ENCODE measurements around the gene KIF21A. TPM values are rescaled to one million over a fixed set of nuclear protein-coding genes. Genes with fewer than 3 reads are reported as not detected.

KIF21A gene
- total RNA-seq, 1 experiment from 2014 or later = 29.1 TPM

DNA sequence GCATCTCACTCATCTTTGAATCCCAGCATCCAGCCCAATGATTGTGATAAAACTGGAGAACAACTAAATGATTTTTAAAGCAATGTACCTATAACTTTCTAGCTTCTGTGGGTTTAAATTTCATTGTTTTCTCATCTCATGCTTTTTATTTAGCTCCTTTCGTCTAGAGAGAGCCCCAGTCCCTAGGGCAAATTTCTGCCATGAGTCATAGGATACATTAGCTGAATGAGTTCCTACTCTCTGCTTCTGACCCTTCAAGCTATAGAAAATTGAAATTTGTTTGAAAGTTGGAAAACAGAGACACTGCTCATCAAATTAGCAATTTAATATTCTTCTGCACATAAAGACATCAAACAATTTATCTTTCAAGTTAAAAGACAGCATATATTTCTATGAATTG, 113.9 kb downstream of the KIF21A start:
- TF ChIP-seq, protein P1, sequence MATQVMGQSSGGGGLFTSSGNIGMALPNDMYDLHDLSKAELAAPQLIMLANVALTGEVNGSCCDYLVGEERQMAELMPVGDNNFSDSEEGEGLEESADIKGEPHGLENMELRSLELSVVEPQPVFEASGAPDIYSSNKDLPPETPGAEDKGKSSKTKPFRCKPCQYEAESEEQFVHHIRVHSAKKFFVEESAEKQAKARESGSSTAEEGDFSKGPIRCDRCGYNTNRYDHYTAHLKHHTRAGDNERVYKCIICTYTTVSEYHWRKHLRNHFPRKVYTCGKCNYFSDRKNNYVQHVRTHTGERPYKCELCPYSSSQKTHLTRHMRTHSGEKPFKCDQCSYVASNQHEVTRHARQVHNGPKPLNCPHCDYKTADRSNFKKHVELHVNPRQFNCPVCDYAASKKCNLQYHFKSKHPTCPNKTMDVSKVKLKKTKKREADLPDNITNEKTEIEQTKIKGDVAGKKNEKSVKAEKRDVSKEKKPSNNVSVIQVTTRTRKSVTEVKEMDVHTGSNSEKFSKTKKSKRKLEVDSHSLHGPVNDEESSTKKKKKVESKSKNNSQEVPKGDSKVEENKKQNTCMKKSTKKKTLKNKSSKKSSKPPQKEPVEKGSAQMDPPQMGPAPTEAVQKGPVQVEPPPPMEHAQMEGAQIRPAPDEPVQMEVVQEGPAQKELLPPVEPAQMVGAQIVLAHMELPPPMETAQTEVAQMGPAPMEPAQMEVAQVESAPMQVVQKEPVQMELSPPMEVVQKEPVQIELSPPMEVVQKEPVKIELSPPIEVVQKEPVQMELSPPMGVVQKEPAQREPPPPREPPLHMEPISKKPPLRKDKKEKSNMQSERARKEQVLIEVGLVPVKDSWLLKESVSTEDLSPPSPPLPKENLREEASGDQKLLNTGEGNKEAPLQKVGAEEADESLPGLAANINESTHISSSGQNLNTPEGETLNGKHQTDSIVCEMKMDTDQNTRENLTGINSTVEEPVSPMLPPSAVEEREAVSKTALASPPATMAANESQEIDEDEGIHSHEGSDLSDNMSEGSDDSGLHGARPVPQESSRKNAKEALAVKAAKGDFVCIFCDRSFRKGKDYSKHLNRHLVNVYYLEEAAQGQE (IDR thresholded peaks at IDR 0.05; ENCODE audit: low read depth) = no peak
- TF ChIP-seq POLR2AphosphoS5 (IDR thresholded peaks at IDR 0.05; ENCODE audit: low read depth, low read length) (no peak), SIN3A (IDR thresholded peaks at IDR 0.05; ENCODE audit: low read depth) (no peak), CEBPB (IDR thresholded peaks at IDR 0.05; ENCODE audit: low read depth) (no peak), EZH2phosphoT487 (IDR thresholded peaks at IDR 0.05; ENCODE audit: borderline replicate concordance) (no peak), POLR2A (IDR thresholded peaks at IDR 0.05; ENCODE audit: borderline replicate concordance, extremely low read depth, insufficient read depth, insufficient read length) (no peak), CBX3 (IDR thresholded peaks at IDR 0.05; ENCODE audit: low read depth) (no peak), EGR1 (IDR thresholded peaks at IDR 0.05; ENCODE audit: low read depth) (no peak), RAD21 (IDR thresholded peaks at IDR 0.05; ENCODE audit: low read depth) (no peak)
- TF ChIP-seq, protein P2, sequence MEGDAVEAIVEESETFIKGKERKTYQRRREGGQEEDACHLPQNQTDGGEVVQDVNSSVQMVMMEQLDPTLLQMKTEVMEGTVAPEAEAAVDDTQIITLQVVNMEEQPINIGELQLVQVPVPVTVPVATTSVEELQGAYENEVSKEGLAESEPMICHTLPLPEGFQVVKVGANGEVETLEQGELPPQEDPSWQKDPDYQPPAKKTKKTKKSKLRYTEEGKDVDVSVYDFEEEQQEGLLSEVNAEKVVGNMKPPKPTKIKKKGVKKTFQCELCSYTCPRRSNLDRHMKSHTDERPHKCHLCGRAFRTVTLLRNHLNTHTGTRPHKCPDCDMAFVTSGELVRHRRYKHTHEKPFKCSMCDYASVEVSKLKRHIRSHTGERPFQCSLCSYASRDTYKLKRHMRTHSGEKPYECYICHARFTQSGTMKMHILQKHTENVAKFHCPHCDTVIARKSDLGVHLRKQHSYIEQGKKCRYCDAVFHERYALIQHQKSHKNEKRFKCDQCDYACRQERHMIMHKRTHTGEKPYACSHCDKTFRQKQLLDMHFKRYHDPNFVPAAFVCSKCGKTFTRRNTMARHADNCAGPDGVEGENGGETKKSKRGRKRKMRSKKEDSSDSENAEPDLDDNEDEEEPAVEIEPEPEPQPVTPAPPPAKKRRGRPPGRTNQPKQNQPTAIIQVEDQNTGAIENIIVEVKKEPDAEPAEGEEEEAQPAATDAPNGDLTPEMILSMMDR (IDR thresholded peaks at IDR 0.05 in 2 of 3, conservative IDR thresholded peaks at IDR 0.05 in 1 of 3; ENCODE audit: borderline replicate concordance in 1 of 3, insufficient read depth in 1 of 3, low read depth in 2 of 3, low read length in 2 of 3) = no peak
- TF ChIP-seq, protein P3, sequence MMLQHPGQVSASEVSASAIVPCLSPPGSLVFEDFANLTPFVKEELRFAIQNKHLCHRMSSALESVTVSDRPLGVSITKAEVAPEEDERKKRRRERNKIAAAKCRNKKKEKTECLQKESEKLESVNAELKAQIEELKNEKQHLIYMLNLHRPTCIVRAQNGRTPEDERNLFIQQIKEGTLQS (IDR thresholded peaks at IDR 0.05) = no peak
- TF ChIP-seq, protein P4, sequence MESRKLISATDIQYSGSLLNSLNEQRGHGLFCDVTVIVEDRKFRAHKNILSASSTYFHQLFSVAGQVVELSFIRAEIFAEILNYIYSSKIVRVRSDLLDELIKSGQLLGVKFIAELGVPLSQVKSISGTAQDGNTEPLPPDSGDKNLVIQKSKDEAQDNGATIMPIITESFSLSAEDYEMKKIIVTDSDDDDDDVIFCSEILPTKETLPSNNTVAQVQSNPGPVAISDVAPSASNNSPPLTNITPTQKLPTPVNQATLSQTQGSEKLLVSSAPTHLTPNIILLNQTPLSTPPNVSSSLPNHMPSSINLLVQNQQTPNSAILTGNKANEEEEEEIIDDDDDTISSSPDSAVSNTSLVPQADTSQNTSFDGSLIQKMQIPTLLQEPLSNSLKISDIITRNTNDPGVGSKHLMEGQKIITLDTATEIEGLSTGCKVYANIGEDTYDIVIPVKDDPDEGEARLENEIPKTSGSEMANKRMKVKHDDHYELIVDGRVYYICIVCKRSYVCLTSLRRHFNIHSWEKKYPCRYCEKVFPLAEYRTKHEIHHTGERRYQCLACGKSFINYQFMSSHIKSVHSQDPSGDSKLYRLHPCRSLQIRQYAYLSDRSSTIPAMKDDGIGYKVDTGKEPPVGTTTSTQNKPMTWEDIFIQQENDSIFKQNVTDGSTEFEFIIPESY (IDR thresholded peaks at IDR 0.05; ENCODE audit: extremely low read depth, insufficient replicate concordance, low read length) = no peak
- Histone ChIP-seq H3K9ac (ENCODE audit: low read length) (no peak overlapping the region), H3K4me2 (ENCODE audit: low read length) (no peak overlapping the region), H4K20me1 (ENCODE audit: insufficient read depth) (no peaks in the 10 kb centered on the region), H3K9me3 (ENCODE audit: control insufficient read depth in 1 of 2, insufficient read depth in 1 of 2, low read depth in 1 of 2, low read length in 2 of 2) (no peaks in the 10 kb centered on the region), H3K79me2 (ENCODE audit: insufficient read depth, low read length) (no peaks in the 10 kb centered on the region), H3K36me3 (ENCODE audit: control insufficient read depth in 1 of 2, insufficient read depth in 2 of 2, low read length in 2 of 2) (peaks cover 5 to 14% of the 10 kb centered on the region in 2 experiments; a peak in 2 of 4 replicates), H3K4me3 (replicated peaks in 1 of 2; ENCODE audit: low read depth in 1 of 2, low read length in 2 of 2) (no peak overlapping the region), H3K4me1 (ENCODE audit: control insufficient read depth in 1 of 2, insufficient read depth in 2 of 2, low read length in 2 of 2) (no peaks in the 10 kb centered on the region), H3K27ac (ENCODE audit: low read depth, low read length) (no peak overlapping the region), H3K9me2 (ENCODE audit: insufficient read depth) (no peaks in the 10 kb centered on the region), H3K27me3 (ENCODE audit: insufficient read depth, low read length) (no peaks in the 10 kb centered on the region), H2AFZ (ENCODE audit: low read depth, low read length, poor library complexity, severe bottlenecking) (no peak overlapping the region)
- DNase-seq (ENCODE audit: low read depth, low spot score) = no peak
- ATAC-seq = no peak
- intact Hi-C loops (cut with micrococcal nuclease) = no loop called here
- ChIA-PET POLR2A (no interaction called here), RAD21 (ENCODE audit: low non-redundant PET in 1 of 2, low total read pairs in 2 of 2, uncharacterized antibody in 2 of 2, unreplicated experiment in 2 of 2) (no interaction called here), CTCF (no interaction called here)
- BruUV-seq (replicated peaks) = no TSS peak

Data from HCT116 (cell line).